GM12873 (cell line): ENCODE measurements around the gene ANKS1B.
A peak's percentile ranks its signal among the peaks of the same experiment; 100 is the strongest.

Experiments
- TF ChIP-seq, protein P1 (sequence below): IDR thresholded peaks from 2 replicates; pipeline ENCODE4 v1.5.1; 2012; ENCODE audit warnings: low read depth, mild to moderate bottlenecking, moderate library complexity, low read length, control low read depth; ENCODE audit not compliant: insufficient read depth; ENCODE audit errors: missing control alignments

The ANKS1B gene

DNA sequence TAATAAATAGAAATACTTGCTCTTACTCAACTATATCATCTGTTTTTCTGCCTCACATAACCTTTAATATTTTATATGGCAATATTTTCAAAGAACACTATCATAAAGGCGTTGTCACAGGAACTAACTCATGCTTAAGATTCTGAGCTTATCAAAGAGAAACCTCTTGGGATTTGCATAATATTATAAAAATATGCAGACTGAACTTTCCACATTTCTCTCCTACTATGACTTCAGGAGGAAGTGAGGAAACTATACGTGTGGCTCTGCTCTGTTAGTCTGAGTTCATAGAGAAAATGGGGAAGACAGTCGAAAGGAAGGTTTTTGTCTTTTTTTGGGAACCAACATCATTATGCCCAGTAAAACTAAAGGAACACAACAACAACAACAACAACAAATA is 212.5 kb downstream of the ANKS1B start:
- TF ChIP-seq, protein P1, sequence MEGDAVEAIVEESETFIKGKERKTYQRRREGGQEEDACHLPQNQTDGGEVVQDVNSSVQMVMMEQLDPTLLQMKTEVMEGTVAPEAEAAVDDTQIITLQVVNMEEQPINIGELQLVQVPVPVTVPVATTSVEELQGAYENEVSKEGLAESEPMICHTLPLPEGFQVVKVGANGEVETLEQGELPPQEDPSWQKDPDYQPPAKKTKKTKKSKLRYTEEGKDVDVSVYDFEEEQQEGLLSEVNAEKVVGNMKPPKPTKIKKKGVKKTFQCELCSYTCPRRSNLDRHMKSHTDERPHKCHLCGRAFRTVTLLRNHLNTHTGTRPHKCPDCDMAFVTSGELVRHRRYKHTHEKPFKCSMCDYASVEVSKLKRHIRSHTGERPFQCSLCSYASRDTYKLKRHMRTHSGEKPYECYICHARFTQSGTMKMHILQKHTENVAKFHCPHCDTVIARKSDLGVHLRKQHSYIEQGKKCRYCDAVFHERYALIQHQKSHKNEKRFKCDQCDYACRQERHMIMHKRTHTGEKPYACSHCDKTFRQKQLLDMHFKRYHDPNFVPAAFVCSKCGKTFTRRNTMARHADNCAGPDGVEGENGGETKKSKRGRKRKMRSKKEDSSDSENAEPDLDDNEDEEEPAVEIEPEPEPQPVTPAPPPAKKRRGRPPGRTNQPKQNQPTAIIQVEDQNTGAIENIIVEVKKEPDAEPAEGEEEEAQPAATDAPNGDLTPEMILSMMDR = no peak

DNA sequence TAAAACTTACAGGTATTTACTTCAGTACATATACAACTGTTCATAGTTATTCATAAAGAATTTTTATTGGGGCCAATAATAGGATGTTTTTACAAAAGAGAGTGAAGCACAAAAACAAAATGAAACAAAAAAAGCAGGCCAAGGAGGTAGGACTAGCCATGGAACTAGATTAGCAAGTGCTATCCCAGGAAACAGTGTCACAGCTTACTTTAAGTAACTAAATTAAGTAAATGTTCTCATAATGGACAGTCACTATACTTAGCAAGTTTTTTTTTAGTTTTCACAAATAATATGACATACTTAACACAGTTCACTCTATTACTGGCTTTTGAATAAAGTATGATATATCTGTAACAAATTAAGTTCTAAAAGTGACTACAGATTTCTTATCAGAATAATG is 213.1 kb downstream of the ANKS1B start:
- TF ChIP-seq, protein P1 = no peak

DNA sequence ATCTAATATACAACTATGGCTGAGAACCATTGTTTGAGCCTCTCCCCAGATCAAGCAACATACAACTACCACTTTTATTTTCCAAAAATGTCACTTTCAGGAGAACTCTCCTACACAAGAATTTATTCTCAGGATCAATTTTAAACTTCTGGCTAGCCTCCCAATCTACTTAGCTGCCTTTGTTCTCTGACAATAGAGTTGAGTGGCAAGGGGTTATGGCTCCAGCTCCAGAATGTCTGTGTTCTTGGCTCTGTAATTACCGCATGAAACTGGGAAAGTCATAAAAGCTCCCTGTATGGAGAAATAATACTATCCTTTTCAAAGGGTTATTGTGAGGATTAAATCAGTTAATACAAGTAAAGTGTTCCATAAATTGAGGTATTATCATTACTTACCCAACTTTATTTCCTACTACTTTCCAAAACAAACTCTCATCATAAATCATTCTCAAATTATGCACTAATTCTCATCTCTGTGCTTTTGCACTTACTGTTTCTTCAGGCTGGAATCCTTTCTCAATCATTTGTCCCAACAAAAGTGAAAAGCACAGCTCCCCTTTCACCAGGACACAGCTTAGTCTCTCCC is 215.2 kb downstream of the ANKS1B start:
- TF ChIP-seq, protein P1 = no peak

DNA sequence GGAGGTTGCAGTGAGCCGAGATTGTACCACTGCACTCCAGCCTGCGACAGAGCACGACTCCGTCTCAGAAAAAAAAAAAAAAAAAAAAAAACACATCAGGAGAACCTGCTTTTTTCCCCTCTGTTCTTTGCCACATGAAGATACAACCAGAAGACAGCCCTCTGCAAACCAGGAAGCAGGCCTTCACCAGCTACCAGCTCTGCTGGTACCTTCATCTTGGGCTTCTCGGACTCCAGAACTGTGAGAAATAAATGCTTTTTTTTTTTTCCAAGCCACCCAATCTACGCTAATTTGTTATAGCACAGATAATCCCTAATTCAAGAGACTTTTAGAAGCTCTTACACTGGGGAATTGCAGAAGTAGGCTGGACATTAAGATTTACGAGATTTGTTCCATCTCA is 216.0 kb downstream of the ANKS1B start:
- TF ChIP-seq, protein P1 = no peak

DNA sequence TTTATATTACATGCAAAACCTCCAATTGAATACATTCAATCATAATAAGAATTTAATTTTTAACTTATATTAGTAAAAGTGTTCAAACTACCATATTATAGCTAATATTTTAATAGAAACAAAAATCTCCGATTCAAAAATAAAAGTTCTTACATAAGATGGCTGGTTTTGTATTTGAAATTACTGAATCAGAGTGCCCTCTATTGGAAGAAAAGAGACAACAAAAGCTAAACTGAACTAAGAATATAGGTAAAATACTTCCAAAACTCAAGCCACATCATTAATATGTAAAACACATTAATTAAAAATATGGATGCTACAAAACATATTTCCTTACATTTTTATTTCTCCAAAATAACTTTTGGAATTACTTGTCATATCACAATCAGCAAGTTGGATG is 216.9 kb downstream of the ANKS1B start:
- TF ChIP-seq, protein P1 = peak; percentile 18

DNA sequence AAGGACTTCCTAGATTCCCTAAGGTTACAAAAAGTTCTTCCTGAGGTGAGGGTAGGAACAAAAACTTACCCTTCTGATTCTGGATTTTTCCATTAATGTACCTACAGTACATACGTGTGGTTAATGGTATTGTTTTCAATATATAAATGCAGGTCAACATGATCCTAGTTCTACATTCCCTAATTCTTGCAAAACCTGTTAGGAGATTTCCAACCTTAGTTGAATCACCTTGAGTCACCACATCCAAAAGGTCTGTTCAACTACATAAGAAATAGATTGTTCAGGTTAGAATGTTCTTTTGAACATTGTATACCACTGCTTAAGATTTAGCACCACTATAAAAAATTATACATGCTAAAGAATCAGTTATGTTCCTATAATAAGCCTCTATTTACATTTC is 218.3 kb downstream of the ANKS1B start:
- TF ChIP-seq, protein P1 = no peak

DNA sequence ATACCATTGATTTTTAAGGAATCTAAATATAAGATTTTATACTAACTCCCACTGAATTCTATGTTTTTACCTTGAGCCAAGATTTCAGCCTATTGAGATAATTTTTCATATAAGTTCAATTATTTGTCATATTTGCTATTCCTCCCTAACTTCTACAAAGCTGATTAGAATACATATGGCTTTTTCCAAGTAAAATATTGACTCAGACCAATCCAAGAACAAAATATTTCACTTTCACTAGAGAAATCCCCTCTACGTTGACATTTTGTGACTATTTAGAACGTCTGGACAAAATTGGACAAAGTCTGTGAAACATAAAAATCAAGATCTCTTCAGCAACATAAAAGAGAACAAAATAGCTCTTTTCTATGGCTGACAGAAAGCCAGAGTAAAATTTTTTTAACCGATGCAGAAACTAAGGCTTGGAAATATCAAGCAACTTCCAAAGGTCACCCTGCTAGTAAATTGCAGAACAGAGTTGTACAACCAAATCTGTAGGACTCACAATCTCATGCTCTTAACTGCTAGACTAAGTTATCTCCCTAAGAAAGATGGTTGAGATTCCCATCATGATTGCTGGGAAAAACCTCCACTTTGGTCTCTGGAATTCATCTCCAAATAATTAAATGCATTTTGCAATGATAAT is 219.1 kb downstream of the ANKS1B start:
- TF ChIP-seq, protein P1 = no peak
